GM23338 (cell line): ENCODE results near the gene SNRPA1. TPM values are rescaled to one million over a fixed set of nuclear protein-coding genes. Genes with fewer than 3 reads are reported as not detected.

ENCODE experiments used
- ATAC-seq: fragments of 200-7000 bp; cut with Tn5 transposase; 3 replicates; pipeline ENCODE4 v1.9.1; 2020
- DNase-seq: peaks from one replicate; pipeline ENCODE4 v3.0.0-alpha.2; 2015; ENCODE audit warnings: low spot score
- H2AFZ ChIP-seq: fragments of 200-600 bp; sonication (generic); 2 replicates; pipeline ENCODE4 v1.8.0; 2016; ENCODE audit warnings: antibody characterized with exemption, mild to moderate bottlenecking, moderate library complexity
- H3F3A ChIP-seq: fragments of 200-600 bp; sonication (generic); replicated peaks from 2 replicates; pipeline ENCODE4 v1.8.0; 2017; ENCODE audit warnings: antibody characterized with exemption, mixed run types, low read depth
- H3K27ac ChIP-seq: fragments of 200-600 bp; sonication (generic); 2 replicates; pipeline ENCODE4 v1.6.1; 2016; ENCODE audit warnings: low read depth
- H3K27me3 ChIP-seq: fragments of 200-600 bp; sonication (generic); 2 replicates; pipeline ENCODE4 v1.8.0; 2016; ENCODE audit warnings: mild to moderate bottlenecking, mixed run types, moderate library complexity; ENCODE audit not compliant: insufficient read depth
- H3K36me3 ChIP-seq: fragments of 200-600 bp; sonication (generic); 2 replicates; pipeline ENCODE4 v1.8.0; 2016; ENCODE audit warnings: mild to moderate bottlenecking; ENCODE audit not compliant: insufficient read depth
- H3K4me1 ChIP-seq: fragments of 200-600 bp; sonication (generic); 2 replicates; pipeline ENCODE4 v1.8.0; 2016; ENCODE audit warnings: mild to moderate bottlenecking, moderate library complexity; ENCODE audit not compliant: insufficient read depth
- H3K4me2 ChIP-seq: fragments of 200-600 bp; sonication (generic); 2 replicates; pipeline ENCODE4 v1.7.1; 2017; ENCODE audit warnings: mixed run types
- H3K4me3 ChIP-seq: fragments of 200-600 bp; sonication (generic); 2 replicates; pipeline ENCODE4 v1.6.1; 2016; ENCODE audit warnings: mixed run types
- H3K79me2 ChIP-seq: fragments of 200-600 bp; sonication (generic); replicated peaks from 2 replicates; pipeline ENCODE4 v1.8.0; 2017; ENCODE audit warnings: mild to moderate bottlenecking; ENCODE audit not compliant: insufficient read depth
- H3K9me2 ChIP-seq: fragments of 200-600 bp; sonication (generic); 2 replicates; pipeline ENCODE4 v1.8.0; 2017; ENCODE audit not compliant: insufficient read depth
- H4K20me1 ChIP-seq: fragments of 200-600 bp; sonication (generic); replicated peaks from 2 replicates; pipeline ENCODE4 v1.8.0; 2017; ENCODE audit warnings: mild to moderate bottlenecking; ENCODE audit not compliant: insufficient read depth
- H3K27ac Mint-ChIP-seq: 2 replicates; pipeline ENCODE4 v1.8.0; 2020; ENCODE audit warnings: inconsistent platforms, mild to moderate bottlenecking, moderate library complexity, mixed read lengths
- H3K27me3 Mint-ChIP-seq: 3 replicates; pipeline ENCODE4 v1.8.0; 2022; ENCODE audit warnings: low read depth, mild to moderate bottlenecking, moderate library complexity, mixed read lengths, inconsistent platforms; ENCODE audit not compliant: insufficient read depth, poor library complexity
- H3K36me3 Mint-ChIP-seq: 3 replicates; pipeline ENCODE4 v1.8.0; 2021; ENCODE audit warnings: low read depth, mild to moderate bottlenecking, inconsistent platforms, moderate library complexity, mixed read lengths
- H3K4me1 Mint-ChIP-seq: 3 replicates; pipeline ENCODE4 v1.8.0; 2020; ENCODE audit warnings: mild to moderate bottlenecking, inconsistent platforms, mixed read lengths
- H3K4me3 Mint-ChIP-seq: 3 replicates; pipeline ENCODE4 v1.8.0; 2021; ENCODE audit warnings: moderate library complexity, mild to moderate bottlenecking, inconsistent platforms, mixed read lengths
- H3K9me3 Mint-ChIP-seq: 3 replicates; pipeline ENCODE4 v1.8.0; 2020; ENCODE audit warnings: moderate library complexity, mild to moderate bottlenecking, inconsistent platforms, mixed read lengths
- EZH2phosphoT487 ChIP-seq: fragments of 200-600 bp; sonication (generic); IDR thresholded peaks from one replicate; pipeline ENCODE4 v1.8.1; 2018; ENCODE audit warnings: antibody characterized with exemption; ENCODE audit not compliant: unreplicated experiment
- JUNB ChIP-seq: IDR thresholded peaks from one replicate; pipeline ENCODE4 v1.6.1; 2016; ENCODE audit warnings: antibody characterized with exemption; ENCODE audit not compliant: unreplicated experiment
- NANOG ChIP-seq: IDR thresholded peaks from 2 replicates; pipeline ENCODE4 v1.6.1; 2016; ENCODE audit warnings: antibody characterized with exemption, borderline replicate concordance
- POLR2AphosphoS5 ChIP-seq: IDR thresholded peaks from 2 replicates; pipeline ENCODE4 v1.6.1; 2016; ENCODE audit warnings: antibody characterized with exemption, low read depth
- STAT1 ChIP-seq: IDR thresholded peaks from one replicate; pipeline ENCODE4 v1.6.1; 2016; ENCODE audit warnings: antibody characterized with exemption; ENCODE audit not compliant: unreplicated experiment
- ZNF331 ChIP-seq: fragments of 250-450 bp; sonication (Bioruptor Pico); IDR thresholded peaks from 2 replicates; pipeline ENCODE4 v1.5.0; 2020; ENCODE audit warnings: low read depth, mild to moderate bottlenecking, moderate library complexity
- polyA plus RNA-seq: library from polyadenylated mRNA; unstranded; fragments of >200 nt; fragmentation: Nextera tagmentation; extraction: Ambion mirVana; gene quantifications from 2 replicates; pipeline ENCODE4 v1.2.1, GENCODE V29; 2016
- total RNA-seq: library from RNA; depleted of rRNA; stranded (reverse); fragments of >200 nt; shearing (Covaris generic); gene quantifications from 2 replicates; pipeline ENCODE4 v1.2.3, GENCODE V29; 2014
- TF ChIP-seq, protein P1 (sequence below), 2 experiments: fragments of 200-600 bp in 1 of 2; sonication (generic) in 1 of 2; conservative IDR thresholded peaks; 2 replicates each; pipeline versions ENCODE4 v1.5.1 to v1.6.1; 2016 to 2017; ENCODE audit warnings: antibody characterized with exemption in 2 of 2, low read depth in 2 of 2, mild to moderate bottlenecking in 2 of 2, moderate library complexity in 1 of 2
- TF ChIP-seq, protein P2 (sequence below): IDR thresholded peaks from 2 replicates; pipeline ENCODE4 v1.6.1; 2016; ENCODE audit warnings: antibody characterized with exemption
- TF ChIP-seq, protein P3 (sequence below): IDR thresholded peaks from one replicate; pipeline ENCODE4 v1.6.1; 2018; ENCODE audit warnings: antibody characterized with exemption; ENCODE audit not compliant: unreplicated experiment

Gene SNRPA1
- total and polyA plus RNA-seq, 2 experiments from 2014 or later: 170 to 361 TPM

DNA sequence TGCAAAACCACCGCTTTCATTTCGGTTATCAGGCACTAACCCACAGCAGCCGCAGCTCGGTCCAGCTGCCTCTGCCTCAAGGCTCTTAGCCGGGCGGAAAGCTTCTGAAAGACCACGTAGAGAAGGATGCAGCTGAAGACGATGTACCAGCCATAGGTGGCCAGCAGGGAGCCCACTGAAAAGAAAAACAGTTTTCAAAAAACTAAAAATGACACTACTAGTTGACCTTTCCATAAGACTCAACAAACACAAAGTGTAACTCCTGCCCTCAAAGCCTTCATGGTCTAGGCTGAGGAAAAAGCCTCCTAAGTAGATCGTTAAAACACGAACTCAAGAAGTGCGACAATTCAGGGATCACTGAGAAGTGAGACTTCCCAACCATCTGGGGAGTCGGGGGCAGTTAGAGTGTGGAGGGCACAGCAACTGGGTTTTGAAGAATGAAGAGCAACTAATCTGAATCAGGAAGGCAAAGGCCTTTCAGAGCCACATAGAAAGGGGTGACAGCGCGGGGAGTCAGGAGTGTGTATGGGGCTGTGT, 18.5 kb downstream of the SNRPA1 start:
- peaks cover 11% of the 10 kb centered on the region for H4K20me1 ChIP-seq
- H3K27ac ChIP-seq: no peak overlapping the region
- H3K36me3 Mint-ChIP-seq: peaks cover 52% of the 10 kb centered on the region
- peak overlapping the region; percentile 100 for H3K4me3 ChIP-seq
- H3K27ac Mint-ChIP-seq: peak overlapping the region; percentile 63; the same call in 1 of the 2 replicates
- DNase-seq: peak; percentile 53
- H3K27me3 Mint-ChIP-seq: peaks cover 9% of the 10 kb centered on the region
- H3K9me3 Mint-ChIP-seq: no peaks in the 10 kb centered on the region
- H3K4me1 Mint-ChIP-seq: peaks cover 7% of the 10 kb centered on the region; the same call in 2 of the 3 replicates
- H3K9me2 ChIP-seq: no peaks in the 10 kb centered on the region
- H3K4me3 Mint-ChIP-seq: peak overlapping the region; percentile 95
- peak overlapping the region; percentile 83 for H2AFZ ChIP-seq
- H3F3A ChIP-seq: peaks cover 36% of the 10 kb centered on the region
- peaks cover 8% of the 10 kb centered on the region for H3K4me1 ChIP-seq
- H3K36me3 ChIP-seq: peaks cover 45% of the 10 kb centered on the region
- TF ChIP-seq, protein P1, sequence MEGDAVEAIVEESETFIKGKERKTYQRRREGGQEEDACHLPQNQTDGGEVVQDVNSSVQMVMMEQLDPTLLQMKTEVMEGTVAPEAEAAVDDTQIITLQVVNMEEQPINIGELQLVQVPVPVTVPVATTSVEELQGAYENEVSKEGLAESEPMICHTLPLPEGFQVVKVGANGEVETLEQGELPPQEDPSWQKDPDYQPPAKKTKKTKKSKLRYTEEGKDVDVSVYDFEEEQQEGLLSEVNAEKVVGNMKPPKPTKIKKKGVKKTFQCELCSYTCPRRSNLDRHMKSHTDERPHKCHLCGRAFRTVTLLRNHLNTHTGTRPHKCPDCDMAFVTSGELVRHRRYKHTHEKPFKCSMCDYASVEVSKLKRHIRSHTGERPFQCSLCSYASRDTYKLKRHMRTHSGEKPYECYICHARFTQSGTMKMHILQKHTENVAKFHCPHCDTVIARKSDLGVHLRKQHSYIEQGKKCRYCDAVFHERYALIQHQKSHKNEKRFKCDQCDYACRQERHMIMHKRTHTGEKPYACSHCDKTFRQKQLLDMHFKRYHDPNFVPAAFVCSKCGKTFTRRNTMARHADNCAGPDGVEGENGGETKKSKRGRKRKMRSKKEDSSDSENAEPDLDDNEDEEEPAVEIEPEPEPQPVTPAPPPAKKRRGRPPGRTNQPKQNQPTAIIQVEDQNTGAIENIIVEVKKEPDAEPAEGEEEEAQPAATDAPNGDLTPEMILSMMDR (conservative IDR thresholded peaks at IDR 0.05; ENCODE audit: low read depth in 2 of 2): peak in 1 of 2 experiments; percentile 54; a peak in 2 of 4 replicates
- TF ChIP-seq, protein P2, sequence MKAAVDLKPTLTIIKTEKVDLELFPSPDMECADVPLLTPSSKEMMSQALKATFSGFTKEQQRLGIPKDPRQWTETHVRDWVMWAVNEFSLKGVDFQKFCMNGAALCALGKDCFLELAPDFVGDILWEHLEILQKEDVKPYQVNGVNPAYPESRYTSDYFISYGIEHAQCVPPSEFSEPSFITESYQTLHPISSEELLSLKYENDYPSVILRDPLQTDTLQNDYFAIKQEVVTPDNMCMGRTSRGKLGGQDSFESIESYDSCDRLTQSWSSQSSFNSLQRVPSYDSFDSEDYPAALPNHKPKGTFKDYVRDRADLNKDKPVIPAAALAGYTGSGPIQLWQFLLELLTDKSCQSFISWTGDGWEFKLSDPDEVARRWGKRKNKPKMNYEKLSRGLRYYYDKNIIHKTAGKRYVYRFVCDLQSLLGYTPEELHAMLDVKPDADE: no peak
- TF ChIP-seq STAT1 (no peak), NANOG (no peak)
- TF ChIP-seq, protein P3, sequence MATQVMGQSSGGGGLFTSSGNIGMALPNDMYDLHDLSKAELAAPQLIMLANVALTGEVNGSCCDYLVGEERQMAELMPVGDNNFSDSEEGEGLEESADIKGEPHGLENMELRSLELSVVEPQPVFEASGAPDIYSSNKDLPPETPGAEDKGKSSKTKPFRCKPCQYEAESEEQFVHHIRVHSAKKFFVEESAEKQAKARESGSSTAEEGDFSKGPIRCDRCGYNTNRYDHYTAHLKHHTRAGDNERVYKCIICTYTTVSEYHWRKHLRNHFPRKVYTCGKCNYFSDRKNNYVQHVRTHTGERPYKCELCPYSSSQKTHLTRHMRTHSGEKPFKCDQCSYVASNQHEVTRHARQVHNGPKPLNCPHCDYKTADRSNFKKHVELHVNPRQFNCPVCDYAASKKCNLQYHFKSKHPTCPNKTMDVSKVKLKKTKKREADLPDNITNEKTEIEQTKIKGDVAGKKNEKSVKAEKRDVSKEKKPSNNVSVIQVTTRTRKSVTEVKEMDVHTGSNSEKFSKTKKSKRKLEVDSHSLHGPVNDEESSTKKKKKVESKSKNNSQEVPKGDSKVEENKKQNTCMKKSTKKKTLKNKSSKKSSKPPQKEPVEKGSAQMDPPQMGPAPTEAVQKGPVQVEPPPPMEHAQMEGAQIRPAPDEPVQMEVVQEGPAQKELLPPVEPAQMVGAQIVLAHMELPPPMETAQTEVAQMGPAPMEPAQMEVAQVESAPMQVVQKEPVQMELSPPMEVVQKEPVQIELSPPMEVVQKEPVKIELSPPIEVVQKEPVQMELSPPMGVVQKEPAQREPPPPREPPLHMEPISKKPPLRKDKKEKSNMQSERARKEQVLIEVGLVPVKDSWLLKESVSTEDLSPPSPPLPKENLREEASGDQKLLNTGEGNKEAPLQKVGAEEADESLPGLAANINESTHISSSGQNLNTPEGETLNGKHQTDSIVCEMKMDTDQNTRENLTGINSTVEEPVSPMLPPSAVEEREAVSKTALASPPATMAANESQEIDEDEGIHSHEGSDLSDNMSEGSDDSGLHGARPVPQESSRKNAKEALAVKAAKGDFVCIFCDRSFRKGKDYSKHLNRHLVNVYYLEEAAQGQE: no peak
- no peaks in the 10 kb centered on the region for H3K27me3 ChIP-seq
- ATAC-seq: peak; percentile 39
- peaks cover 19% of the 10 kb centered on the region for H3K79me2 ChIP-seq
- H3K4me2 ChIP-seq: peak overlapping the region; percentile 100

GRCh38 chr15:101275018-101275417, 20.0 kb downstream of the SNRPA1 start:
- no peak overlapping the region for H3K27ac ChIP-seq
- Mint-ChIP-seq H3K27me3 (peaks cover 9% of the 10 kb centered on the region), H3K4me1 (peaks cover 7% of the 10 kb centered on the region; the same call in 2 of the 3 replicates), H3K9me3 (no peaks in the 10 kb centered on the region), H3K27ac (no peak overlapping the region), H3K36me3 (peaks cover 51% of the 10 kb centered on the region), H3K4me3 (no peak overlapping the region)
- no peak overlapping the region for H3K4me2 ChIP-seq
- peaks cover 46% of the 10 kb centered on the region for H3F3A ChIP-seq
- no peak for ATAC-seq
- peaks cover 46% of the 10 kb centered on the region for H3K36me3 ChIP-seq
- peaks cover 19% of the 10 kb centered on the region for H3K79me2 ChIP-seq
- H2AFZ ChIP-seq: no peak overlapping the region
- H4K20me1 ChIP-seq: peaks cover 7% of the 10 kb centered on the region
- H3K27me3 ChIP-seq: no peaks in the 10 kb centered on the region
- H3K4me3 ChIP-seq: no peak overlapping the region
- H3K9me2 ChIP-seq: no peaks in the 10 kb centered on the region
- DNase-seq: no peak
- H3K4me1 ChIP-seq: peaks cover 8% of the 10 kb centered on the region
- TF ChIP-seq, protein P2: no peak
- TF ChIP-seq, protein P3: no peak
- no peak for TF ChIP-seq POLR2AphosphoS5
- TF ChIP-seq, protein P1 (conservative IDR thresholded peaks at IDR 0.05; ENCODE audit: low read depth in 2 of 2): no peak
- TF ChIP-seq EZH2phosphoT487: no peak
- no peak for TF ChIP-seq JUNB
- no peak for TF ChIP-seq ZNF331
